IMR-90 (cell line): ENCODE data around the gene RUNX3. TPM values are rescaled to one million over a fixed set of nuclear protein-coding genes. Genes with fewer than 3 reads are reported as not detected.

Source experiments
- ATAC-seq: fragments of 200-7000 bp; cut with Tn5 transposase; 2 replicates; pipeline ENCODE4 v1.9.1; 2020; ENCODE audit warnings: low read depth, mild to moderate bottlenecking, moderate library complexity
- BruUV-seq: library from RNA; stranded (reverse); fragments of 400-500 nt; replicated peaks from 2 replicates; lab custom pipeline; 2021; lab: Mats Ljungman, UMichigan
- CTCF ChIA-PET: fragments of 300-600 bp; formaldehyde crosslinking; extraction: SDS; loops from one replicate; lab custom pipeline; 2021; ENCODE audit warnings: antibody characterized with exemption; lab: Yijun Ruan, JAX
- POLR2A ChIA-PET: fragments of 300-600 bp; sonication (Branson Sonifier 250); formaldehyde crosslinking; loops from one replicate; lab custom pipeline; 2022; ENCODE audit warnings: antibody characterized with exemption; ENCODE audit not compliant: unreplicated experiment; lab: Charles Lee
- DNase-seq: peaks from one replicate; pipeline ENCODE4 v3.0.0; 2013
- H2AFZ ChIP-seq: replicated peaks from 2 replicates; pipeline ENCODE3; 2013; ENCODE audit warnings: low read length, mild to moderate bottlenecking; ENCODE audit not compliant: poor library complexity
- H2AK5ac ChIP-seq: 2 replicates; pipeline ENCODE4 v1.6.1; 2013; ENCODE audit warnings: low read depth, low read length, inconsistent platforms
- H2AK9ac ChIP-seq: replicated peaks from 2 replicates; pipeline ENCODE3; 2013; ENCODE audit warnings: mild to moderate bottlenecking, low read depth, low read length, moderate library complexity; ENCODE audit not compliant: poor library complexity
- H2BK120ac ChIP-seq: 2 replicates; pipeline ENCODE4 v1.6.1; 2013; ENCODE audit warnings: low read depth, low read length, inconsistent platforms
- H2BK15ac ChIP-seq: 3 replicates; pipeline ENCODE4 v1.6.1; 2013; ENCODE audit warnings: low read depth, low read length, inconsistent platforms
- H2BK20ac ChIP-seq: 2 replicates; pipeline ENCODE4 v1.6.1; 2013; ENCODE audit warnings: low read depth, mild to moderate bottlenecking, inconsistent platforms, low read length, moderate library complexity
- H2BK5ac ChIP-seq: 2 replicates; pipeline ENCODE4 v1.6.1; 2013; ENCODE audit warnings: mild to moderate bottlenecking, low read depth, low read length, inconsistent platforms; ENCODE audit not compliant: poor library complexity, severe bottlenecking
- H3K14ac ChIP-seq: replicated peaks from 2 replicates; pipeline ENCODE4 v1.6.1; 2013; ENCODE audit warnings: low read depth, low read length, inconsistent platforms
- H3K18ac ChIP-seq: 2 replicates; pipeline ENCODE4 v1.6.1; 2013; ENCODE audit warnings: low read depth, low read length, control low read depth
- H3K23ac ChIP-seq: 2 replicates; pipeline ENCODE4 v1.6.1; 2013; ENCODE audit warnings: low read depth, low read length, inconsistent platforms
- H3K27ac ChIP-seq: 2 replicates; pipeline ENCODE4 v1.5.1; 2013; ENCODE audit warnings: mild to moderate bottlenecking, control low read depth, low read length; ENCODE audit not compliant: insufficient read depth
- H3K27me3 ChIP-seq: 2 replicates; pipeline ENCODE4 v1.6.1; 2013; ENCODE audit warnings: low read length; ENCODE audit not compliant: control insufficient read depth, insufficient read depth
- H3K36me3 ChIP-seq: 2 replicates; pipeline ENCODE4 v1.6.1; 2013; ENCODE audit warnings: low read length, mixed read lengths; ENCODE audit not compliant: control insufficient read depth, insufficient read depth
- H3K4ac ChIP-seq: 2 replicates; pipeline ENCODE4 v1.6.1; 2013; ENCODE audit warnings: low read depth, low read length, inconsistent platforms
- H3K4me1 ChIP-seq: 2 replicates; pipeline ENCODE4 v1.6.1; 2013; ENCODE audit warnings: low read length, mixed read lengths; ENCODE audit not compliant: control insufficient read depth, insufficient read depth
- H3K4me2 ChIP-seq: 2 replicates; pipeline ENCODE4 v1.6.1; 2013; ENCODE audit warnings: low read depth, mild to moderate bottlenecking, control low read depth, low read length, moderate library complexity
- H3K4me3 ChIP-seq: 2 replicates; pipeline ENCODE4 v1.5.1; 2013; ENCODE audit warnings: low read depth, mild to moderate bottlenecking, control low read depth, low read length, moderate library complexity; ENCODE audit not compliant: insufficient read depth
- H3K56ac ChIP-seq: 2 replicates; pipeline ENCODE4 v1.6.1; 2013; ENCODE audit warnings: low read length, inconsistent platforms; ENCODE audit not compliant: insufficient read depth; ENCODE audit errors: extremely low read depth
- H3K79me1 ChIP-seq, 2 experiments: 2 replicates each; pipeline ENCODE4 v1.6.1; 2013; ENCODE audit warnings: low read length in 2 of 2, inconsistent platforms in 1 of 2, low read depth in 1 of 2
- H3K9ac ChIP-seq: 2 replicates; pipeline ENCODE4 v1.6.1; 2013; ENCODE audit warnings: low read depth, low read length, control low read depth
- H3K9me1 ChIP-seq: 2 replicates; pipeline ENCODE4 v1.6.1; 2013; ENCODE audit warnings: low read length, inconsistent platforms; ENCODE audit not compliant: insufficient read depth
- H3K9me3 ChIP-seq: 2 replicates; pipeline ENCODE4 v1.6.1; 2013; ENCODE audit warnings: low read length; ENCODE audit not compliant: control insufficient read depth, insufficient read depth
- H4K20me1 ChIP-seq: 2 replicates; pipeline ENCODE4 v1.6.1; 2013; ENCODE audit warnings: low read length, inconsistent platforms; ENCODE audit not compliant: insufficient read depth
- H4K5ac ChIP-seq: 2 replicates; pipeline ENCODE4 v1.6.1; 2013; ENCODE audit warnings: mild to moderate bottlenecking, low read depth, low read length, control low read depth
- H4K8ac ChIP-seq, 2 experiments: 2 replicates each; pipeline ENCODE4 v1.6.1; 2013; ENCODE audit warnings: low read depth in 2 of 2, low read length in 2 of 2, control low read depth in 1 of 2, inconsistent platforms in 1 of 2
- H4K91ac ChIP-seq: 2 replicates; pipeline ENCODE4 v1.6.1; 2013; ENCODE audit warnings: low read depth, low read length, inconsistent platforms; ENCODE audit not compliant: insufficient read depth
- BHLHE40 ChIP-seq: fragments of 150-350 bp; IDR thresholded peaks from 2 replicates; pipeline ENCODE4 v1.6.1; 2016; ENCODE audit warnings: mild to moderate bottlenecking, low read depth, low read length
- CHD1 ChIP-seq: IDR thresholded peaks from 2 replicates; pipeline ENCODE4 v1.6.1; 2012; ENCODE audit warnings: low read depth, low read length, improper control_type of control experiment
- MAFK ChIP-seq: IDR thresholded peaks from 2 replicates; pipeline ENCODE4 v1.6.1; 2012; ENCODE audit warnings: low read depth, low read length, improper control_type of control experiment
- MXI1 ChIP-seq: IDR thresholded peaks from 2 replicates; pipeline ENCODE4 v1.6.1; 2012; ENCODE audit warnings: low read depth, mild to moderate bottlenecking, low read length, moderate library complexity, borderline replicate concordance
- POLR2A ChIP-seq: IDR thresholded peaks from 2 replicates; pipeline ENCODE4 v1.6.1; 2012; ENCODE audit warnings: mild to moderate bottlenecking, low read depth, low read length
- RAD21 ChIP-seq: IDR thresholded peaks from 2 replicates; pipeline ENCODE4 v1.6.1; 2012; ENCODE audit warnings: low read length, improper control_type of control experiment
- WGBS, 2 experiments: methylation state at CpG; one replicate each; pipeline versions ENCODE4 v1.1.5 to v1.1.7; 2013; ENCODE audit warnings: missing lambda C conversion rate in 2 of 2; ENCODE audit not compliant: insufficient read length in 1 of 2; ENCODE audit errors: extremely low coverage in 2 of 2; 5-methylcytosine and 5-hydroxymethylcytosine counted together
- dilution Hi-C: fragments of 300-500 bp; cut with HindIII; formaldehyde crosslinking; loops from one replicate; pipeline ENCODE4 v1.14.3; 2018; ENCODE audit warnings: low sequenced_read_pairs; ENCODE audit not compliant: unreplicated experiment
- in situ Hi-C: fragments of 300-500 bp; cut with MboI; formaldehyde crosslinking; loops from 3 replicates; pipeline ENCODE4 v1.14.3; 2019; ENCODE audit warnings: low sequenced_read_pairs, inconsistent platforms, mixed read lengths
- intact Hi-C: fragments of 100-400 bp; cut with micrococcal nuclease; formaldehyde crosslinking; loops from 2 replicates; pipeline ENCODE4 v1.10.0; 2022
- polyA plus RNA-seq, 3 experiments: library from polyadenylated mRNA; depleted of rRNA; stranded (reverse); fragments of >200 nt; gene quantifications; 2 replicates each; pipeline ENCODE4 v1.2.3, GENCODE V29; 2012; ENCODE audit warnings: low replicate concordance in 1 of 3
- total RNA-seq: library from RNA; depleted of rRNA; stranded (reverse); fragments of >200 nt; gene quantifications from 2 replicates; pipeline ENCODE4 v1.2.3, GENCODE V29; 2012
- TF ChIP-seq, protein P1 (sequence below): fragments of 150-350 bp; IDR thresholded peaks from 2 replicates; pipeline ENCODE4 v1.6.1; 2017; ENCODE audit warnings: mild to moderate bottlenecking, antibody characterized with exemption, low read length, low read depth

The RUNX3 gene
- total and polyA plus RNA-seq, 2 of the 4 experiments (the other 2 are of a cell fraction), result 0.07 TPM; not detected in 1

GRCh38 chr1:24862775-24863483 lies 67.1 kb downstream of the RUNX3 start:
- no peaks in the 10 kb centered on the region for H3K9me3 ChIP-seq
- no peak overlapping the region for H2AK5ac ChIP-seq
- H3K36me3 ChIP-seq, result no peaks in the 10 kb centered on the region
- 85% methylated on average over 10 of the region's 12 CpGs; no CpG with 5 or more reads in 1 of the 2 experiments for WGBS, 2 experiments
- dilution Hi-C loops, result no loop called here
- in situ Hi-C loops, result no loop called here
- no peak overlapping the region for H3K23ac ChIP-seq
- POLR2A ChIA-PET, result no interaction called here
- no peak overlapping the region for H4K5ac ChIP-seq
- H3K56ac ChIP-seq, result no peak overlapping the region
- H4K91ac ChIP-seq, result no peak overlapping the region
- H3K9ac ChIP-seq, result no peak overlapping the region
- no peak overlapping the region for H3K14ac ChIP-seq
- CTCF ChIA-PET, result interaction anchor here (1.3 kb wide), 1 partner anchor 13 kb away, joined by 3 read pairs; no protein-coding TSS in a partner anchor
- H3K4me1 ChIP-seq, result no peaks in the 10 kb centered on the region
- H4K8ac ChIP-seq, result no peak overlapping the region
- H4K20me1 ChIP-seq, result no peaks in the 10 kb centered on the region
- ATAC-seq, result no peak; the same call in 1 of the 2 replicates
- BruUV-seq, result no TSS peak
- H3K79me1 ChIP-seq, result no peaks in the 10 kb centered on the region
- peaks cover 37% of the 10 kb centered on the region for H3K27me3 ChIP-seq
- intact Hi-C loops, result loop anchor here (5.0 kb wide), 1 partner anchor 59 kb away; no protein-coding TSS in a partner anchor
- H2BK20ac ChIP-seq, result no peak overlapping the region
- H3K4ac ChIP-seq, result no peak overlapping the region
- H3K27ac ChIP-seq, result no peak overlapping the region
- H2AK9ac ChIP-seq, result no peak overlapping the region
- H2AFZ ChIP-seq, result no peak overlapping the region
- no peak overlapping the region for H2BK5ac ChIP-seq
- TF ChIP-seq, protein P1, sequence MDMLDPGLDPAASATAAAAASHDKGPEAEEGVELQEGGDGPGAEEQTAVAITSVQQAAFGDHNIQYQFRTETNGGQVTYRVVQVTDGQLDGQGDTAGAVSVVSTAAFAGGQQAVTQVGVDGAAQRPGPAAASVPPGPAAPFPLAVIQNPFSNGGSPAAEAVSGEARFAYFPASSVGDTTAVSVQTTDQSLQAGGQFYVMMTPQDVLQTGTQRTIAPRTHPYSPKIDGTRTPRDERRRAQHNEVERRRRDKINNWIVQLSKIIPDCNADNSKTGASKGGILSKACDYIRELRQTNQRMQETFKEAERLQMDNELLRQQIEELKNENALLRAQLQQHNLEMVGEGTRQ, result no peak
- no peak for TF ChIP-seq RAD21
- TF ChIP-seq BHLHE40, result no peak
- no peak for TF ChIP-seq POLR2A
- TF ChIP-seq CHD1, result no peak
- TF ChIP-seq MXI1, result no peak
- TF ChIP-seq MAFK, result no peak
- H2BK120ac ChIP-seq, result no peak overlapping the region
- H3K4me2 ChIP-seq, result no peak overlapping the region
- peaks cover 4% of the 10 kb centered on the region; the same call in 1 of the 2 replicates for H3K9me1 ChIP-seq
- H3K4me3 ChIP-seq, result no peak overlapping the region
- DNase-seq, result no peak
- H2BK15ac ChIP-seq, result no peak overlapping the region
- H3K18ac ChIP-seq, result no peak overlapping the region
